Activated CD8-positive, alpha-beta T cell treated with anti-CD3 and anti-CD28 coated beads for 36 hours (primary cell): ENCODE data around the gene DUS1L. TPM values are rescaled to one million over a fixed set of nuclear protein-coding genes. Genes with fewer than 3 reads are reported as not detected.

Source experiments
- ATAC-seq: fragments of 200-7000 bp; cut with Tn5 transposase; one replicate; pipeline ENCODE4 v1.10.0; 2021; ENCODE audit warnings: mild to moderate bottlenecking, moderate library complexity
- CTCF ChIA-PET: fragments of 350-600 bp; sonication (Branson Sonifier 250); formaldehyde crosslinking; loops from one replicate; lab custom pipeline; 2021; ENCODE audit warnings: antibody characterized with exemption; lab: Charles Lee
- POLR2A ChIA-PET: fragments of 350-600 bp; sonication (Branson Sonifier 250); formaldehyde crosslinking; loops from one replicate; lab custom pipeline; 2021; ENCODE audit warnings: antibody characterized with exemption; lab: Charles Lee
- DNase-seq: peaks from one replicate; pipeline ENCODE4 v3.0.0-alpha.2; 2020
- H3K27ac Mint-ChIP-seq: one replicate; pipeline ENCODE4 v1.8.0; 2021; ENCODE audit warnings: mild to moderate bottlenecking, mixed read lengths
- H3K27me3 Mint-ChIP-seq: one replicate; pipeline ENCODE4 v1.8.0; 2021; ENCODE audit warnings: mixed read lengths
- H3K36me3 Mint-ChIP-seq: one replicate; pipeline ENCODE4 v1.8.0; 2021; ENCODE audit warnings: low read depth, mixed read lengths
- H3K4me1 Mint-ChIP-seq: one replicate; pipeline ENCODE4 v1.8.0; 2021; ENCODE audit warnings: low read depth, mixed read lengths
- H3K4me3 Mint-ChIP-seq: one replicate; pipeline ENCODE4 v1.8.0; 2021; ENCODE audit warnings: mild to moderate bottlenecking, moderate library complexity, mixed read lengths
- H3K9me3 Mint-ChIP-seq: one replicate; pipeline ENCODE4 v1.8.0; 2021; ENCODE audit warnings: mixed read lengths
- intact Hi-C: fragments of 100-400 bp; cut with micrococcal nuclease; formaldehyde crosslinking; loops from one replicate; pipeline ENCODE4 v1.10.0; 2022
- total RNA-seq, 2 experiments: library from RNA; stranded (reverse); gene quantifications; one replicate each; pipeline ENCODE4 v1.2.3, GENCODE V29; 2021
- TF ChIP-seq, protein P1 (sequence below): fragments of 200-600 bp; IDR thresholded peaks from one replicate; pipeline ENCODE4 v1.8.0; 2022; ENCODE audit warnings: antibody characterized with exemption, mild to moderate bottlenecking

The DUS1L gene
- total RNA-seq, 2 experiments from 2014 or later = 139 to 140 TPM

DNA sequence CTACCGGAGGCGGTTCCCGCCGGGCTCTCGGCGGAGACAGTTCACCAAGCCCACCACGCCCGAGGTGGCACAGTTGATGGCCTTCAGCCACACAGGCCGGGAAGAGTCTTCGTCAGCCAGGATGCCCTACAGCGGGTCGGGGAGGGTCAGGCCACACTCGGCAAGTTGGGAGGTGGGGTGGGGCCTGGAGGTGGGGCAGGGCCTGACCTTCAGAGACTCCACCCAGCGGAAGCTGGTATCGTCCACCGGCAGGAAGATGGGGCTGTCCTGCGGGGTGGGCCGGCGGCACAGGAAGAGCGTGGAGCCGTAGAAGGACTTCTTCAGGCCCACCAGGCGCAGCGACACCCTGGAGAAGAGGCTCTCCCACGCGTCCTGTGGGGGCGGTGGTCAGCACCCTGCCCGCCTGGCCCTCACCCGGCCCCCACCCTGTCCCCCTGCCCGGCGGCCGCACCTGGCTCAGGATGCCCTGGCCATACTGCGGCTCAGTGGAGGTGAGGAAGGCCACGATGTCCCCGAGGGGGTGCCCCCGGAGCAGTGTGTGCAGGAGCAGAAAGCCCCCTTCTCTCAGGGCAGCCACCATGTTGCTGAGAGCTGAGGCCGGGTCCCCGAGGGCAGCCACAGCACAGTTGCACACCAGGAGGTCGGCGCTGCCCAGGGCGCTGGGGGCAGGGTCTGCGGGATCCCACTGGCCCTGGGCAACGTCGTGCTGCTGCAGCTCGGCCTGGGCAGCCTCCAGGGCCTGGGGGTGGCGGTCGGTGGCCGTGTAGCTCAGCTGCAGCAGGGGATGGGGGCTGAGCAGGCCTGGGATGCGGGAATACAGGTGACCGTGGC lies 19.6 kb upstream of the DUS1L start:
- no peak overlapping the region for H3K27ac Mint-ChIP-seq
- H3K9me3 Mint-ChIP-seq = no peaks in the 10 kb centered on the region
- H3K36me3 Mint-ChIP-seq = peaks cover 10% of the 10 kb centered on the region
- no peaks in the 10 kb centered on the region for H3K27me3 Mint-ChIP-seq
- CTCF ChIA-PET = no interaction called here
- POLR2A ChIA-PET = interaction anchor here (1.2 to 1.4 kb wide), 2 partner anchors 13 to 19 kb away, joined by 3 to 4 read pairs; partner anchors contain the start of gene FASN
- DNase-seq (no peak), ATAC-seq (no peak)
- intact Hi-C loops = no loop called here
- no peaks in the 10 kb centered on the region for H3K4me1 Mint-ChIP-seq
- TF ChIP-seq, protein P1, sequence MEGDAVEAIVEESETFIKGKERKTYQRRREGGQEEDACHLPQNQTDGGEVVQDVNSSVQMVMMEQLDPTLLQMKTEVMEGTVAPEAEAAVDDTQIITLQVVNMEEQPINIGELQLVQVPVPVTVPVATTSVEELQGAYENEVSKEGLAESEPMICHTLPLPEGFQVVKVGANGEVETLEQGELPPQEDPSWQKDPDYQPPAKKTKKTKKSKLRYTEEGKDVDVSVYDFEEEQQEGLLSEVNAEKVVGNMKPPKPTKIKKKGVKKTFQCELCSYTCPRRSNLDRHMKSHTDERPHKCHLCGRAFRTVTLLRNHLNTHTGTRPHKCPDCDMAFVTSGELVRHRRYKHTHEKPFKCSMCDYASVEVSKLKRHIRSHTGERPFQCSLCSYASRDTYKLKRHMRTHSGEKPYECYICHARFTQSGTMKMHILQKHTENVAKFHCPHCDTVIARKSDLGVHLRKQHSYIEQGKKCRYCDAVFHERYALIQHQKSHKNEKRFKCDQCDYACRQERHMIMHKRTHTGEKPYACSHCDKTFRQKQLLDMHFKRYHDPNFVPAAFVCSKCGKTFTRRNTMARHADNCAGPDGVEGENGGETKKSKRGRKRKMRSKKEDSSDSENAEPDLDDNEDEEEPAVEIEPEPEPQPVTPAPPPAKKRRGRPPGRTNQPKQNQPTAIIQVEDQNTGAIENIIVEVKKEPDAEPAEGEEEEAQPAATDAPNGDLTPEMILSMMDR = no peak
- H3K4me3 Mint-ChIP-seq = no peak overlapping the region

GRCh38 chr17:82084373-82085030 lies 18.9 kb upstream of the DUS1L start:
- DNase-seq (no peak), ATAC-seq (no peak)
- H3K9me3 Mint-ChIP-seq = no peaks in the 10 kb centered on the region
- H3K4me1 Mint-ChIP-seq = no peaks in the 10 kb centered on the region
- TF ChIP-seq, protein P1 = no peak
- peaks cover 14% of the 10 kb centered on the region for H3K36me3 Mint-ChIP-seq
- intact Hi-C loops = no loop called here
- CTCF ChIA-PET = no interaction called here
- no peak overlapping the region for H3K4me3 Mint-ChIP-seq
- POLR2A ChIA-PET = interaction anchor here (1.0 to 1.4 kb wide), 3 partner anchors 14 to 18 kb away, joined by 3 to 4 read pairs (median 3); partner anchors contain the start of gene FASN
- no peaks in the 10 kb centered on the region for H3K27me3 Mint-ChIP-seq
- H3K27ac Mint-ChIP-seq = no peak overlapping the region

- CTCF ChIA-PET = no interaction called here
- Mint-ChIP-seq H3K4me1 (no peaks in the 10 kb centered on the region), H3K27me3 (no peaks in the 10 kb centered on the region), H3K36me3 (peaks cover 14% of the 10 kb centered on the region), H3K9me3 (no peaks in the 10 kb centered on the region), H3K4me3 (no peak overlapping the region), H3K27ac (no peak overlapping the region)
- TF ChIP-seq, protein P1 = no peak
- POLR2A ChIA-PET = interaction anchor here (0.8 to 1.1 kb wide), 3 partner anchors 14 to 26 kb away, joined by 3 to 4 read pairs (median 3); partner anchors contain the start of gene DUS1L
- ATAC-seq = no peak
- no peak for DNase-seq
- intact Hi-C loops = no loop called here
Observed at GRCh38 chr17:82083533-82084359, 18.1 kb upstream of the DUS1L start.

- Mint-ChIP-seq H3K9me3 (no peaks in the 10 kb centered on the region), H3K27me3 (no peaks in the 10 kb centered on the region), H3K4me3 (no peak overlapping the region), H3K36me3 (peaks cover 14% of the 10 kb centered on the region), H3K27ac (no peak overlapping the region), H3K4me1 (no peaks in the 10 kb centered on the region)
- TF ChIP-seq, protein P1 = no peak
- DNase-seq (no peak), ATAC-seq (no peak)
- intact Hi-C loops = no loop called here
- POLR2A ChIA-PET = interaction anchor here (0.8 to 1.1 kb wide), 2 partner anchors 18 to 27 kb away, joined by 3 to 4 read pairs; partner anchors contain the start of gene DUS1L
- CTCF ChIA-PET = no interaction called here
Observed at GRCh38 chr17:82083009-82083408, 17.4 kb upstream of the DUS1L start.
